D721Med (cell line): ENCODE data around the gene LDB3.

Experiments used
- DNase-seq: peaks from one replicate; pipeline ENCODE4 v3.0.0; 2011; ENCODE audit warnings: low spot score; ENCODE audit not compliant: insufficient read length
- FAIRE-seq: peaks from 2 replicates; lab custom pipeline; 2011; peaks lifted over from hg19 to GRCh38; lab: Jason Lieb, UNC
- CTCF ChIP-seq: IDR thresholded peaks from 2 replicates; pipeline ENCODE4 v1.5.1; 2012; ENCODE audit warnings: mild to moderate bottlenecking, control low read depth; ENCODE audit not compliant: insufficient read depth; ENCODE audit errors: missing control alignments

LDB3 gene

GRCh38 chr10:86671985-86672710 is 3.8 kb downstream of the LDB3 start:
- FAIRE-seq (no peak), DNase-seq (no peak)
- no peak for TF ChIP-seq CTCF

GRCh38 chr10:86673216-86673826 is 5.0 kb downstream of the LDB3 start:
- no peak for DNase-seq
- no peak for FAIRE-seq
- no peak for TF ChIP-seq CTCF

GRCh38 chr10:86673827-86674581 is 5.7 kb downstream of the LDB3 start:
- FAIRE-seq = no peak
- TF ChIP-seq CTCF = no peak
- peak; percentile 97 for DNase-seq

GRCh38 chr10:86674912-86675311 is 6.6 kb downstream of the LDB3 start:
- TF ChIP-seq CTCF = no peak
- DNase-seq (no peak), FAIRE-seq (no peak)

GRCh38 chr10:86677374-86677773 is 9.1 kb downstream of the LDB3 start:
- TF ChIP-seq CTCF = no peak
- DNase-seq (no peak), FAIRE-seq (no peak)

- DNase-seq = no peak
- no peak for TF ChIP-seq CTCF
- FAIRE-seq = no peak
These were observed 10.9 kb downstream of the LDB3 start for GRCh38 chr10:86678999-86679792.
